HL-60 (cell line): ENCODE data around the gene NXPH4.

Experiments
- DNase-seq, 2 experiments: peaks; one replicate each; pipeline ENCODE4 v3.0.0-alpha.2; 2010 to 2020; ENCODE audit warnings: low read depth in 1 of 2, low spot score in 1 of 2
- H3K27ac ChIP-seq: fragments of 250-450 bp; sonication (Bioruptor Pico); replicated peaks from 2 replicates; pipeline ENCODE4 v1.5.1; 2020; ENCODE audit warnings: mild to moderate bottlenecking, moderate library complexity
- H3K27me3 ChIP-seq: fragments of 250-450 bp; sonication (Bioruptor Pico); 2 replicates; pipeline ENCODE4 v1.5.1; 2021; ENCODE audit warnings: mild to moderate bottlenecking, moderate library complexity; ENCODE audit not compliant: insufficient read depth, poor library complexity, severe bottlenecking
- H3K4me3 ChIP-seq: replicated peaks from 2 replicates; pipeline ENCODE4 v1.5.1; 2011; ENCODE audit warnings: mild to moderate bottlenecking, control low read depth, low read length; ENCODE audit not compliant: insufficient read depth
- CTCF ChIP-seq: IDR thresholded peaks from one replicate; pipeline ENCODE4 v1.5.1; 2011; ENCODE audit warnings: low read length, control low read depth, inconsistent platforms; ENCODE audit not compliant: insufficient read depth
- GABPA ChIP-seq: IDR thresholded peaks from 2 replicates; pipeline ENCODE4 v1.6.1; 2012; ENCODE audit warnings: low read depth
- POLR2AphosphoS5 ChIP-seq: IDR thresholded peaks from 2 replicates; pipeline ENCODE4 v1.6.1; 2012; ENCODE audit warnings: low read depth
- REST ChIP-seq: IDR thresholded peaks from 2 replicates; pipeline ENCODE4 v1.6.1; 2012; ENCODE audit warnings: low read depth; ENCODE audit not compliant: insufficient replicate concordance
- SPI1 ChIP-seq: IDR thresholded peaks from 2 replicates; pipeline ENCODE4 v1.6.1; 2012; ENCODE audit warnings: low read depth, mild to moderate bottlenecking, borderline replicate concordance

The NXPH4 gene

GRCh38 chr12:57176846-57177245 lies 39.7 kb upstream of the NXPH4 start:
- no peak for TF ChIP-seq POLR2AphosphoS5
- no peak for DNase-seq
- no peak overlapping the region for H3K4me3 ChIP-seq
- H3K27ac ChIP-seq: no peak overlapping the region
- peaks cover 9% of the 10 kb centered on the region for H3K27me3 ChIP-seq

- Histone ChIP-seq H3K4me3 (no peak overlapping the region), H3K27me3 (peaks cover 11% of the 10 kb centered on the region), H3K27ac (no peak overlapping the region)
- DNase-seq: no peak
- TF ChIP-seq GABPA: no peak
- TF ChIP-seq CTCF: no peak
- TF ChIP-seq REST: no peak
- TF ChIP-seq SPI1: no peak
- no peak for TF ChIP-seq POLR2AphosphoS5
Measured at GRCh38 chr12:57177354-57177753, 39.2 kb upstream of the NXPH4 start.

GRCh38 chr12:57178213-57178612 lies 38.4 kb upstream of the NXPH4 start:
- Histone ChIP-seq H3K27ac (no peak overlapping the region), H3K27me3 (peaks cover 11% of the 10 kb centered on the region), H3K4me3 (no peak overlapping the region)
- no peak for DNase-seq
- no peak for TF ChIP-seq POLR2AphosphoS5
- no peak for TF ChIP-seq GABPA
- TF ChIP-seq SPI1: no peak
- TF ChIP-seq REST: no peak
- TF ChIP-seq CTCF: no peak

- DNase-seq: no peak
- Histone ChIP-seq H3K27me3 (peaks cover 11% of the 10 kb centered on the region), H3K27ac (no peak overlapping the region), H3K4me3 (no peak overlapping the region)
- TF ChIP-seq SPI1 (no peak), CTCF (no peak), REST (no peak), POLR2AphosphoS5 (no peak)
Measured at GRCh38 chr12:57179331-57180086, 37.1 kb upstream of the NXPH4 start.
